SH-SY5Y (cell line): Measurements from ENCODE around the gene FYN.

Experiments used
- GATA2 ChIP-seq: IDR thresholded peaks from 2 replicates; pipeline ENCODE4 v1.6.1; 2011; ENCODE audit warnings: mild to moderate bottlenecking, low read depth, low read length
- GATA3 ChIP-seq: IDR thresholded peaks from 2 replicates; pipeline ENCODE4 v1.6.1; 2011; ENCODE audit warnings: low read depth, mild to moderate bottlenecking, low read length, moderate library complexity

DNA sequence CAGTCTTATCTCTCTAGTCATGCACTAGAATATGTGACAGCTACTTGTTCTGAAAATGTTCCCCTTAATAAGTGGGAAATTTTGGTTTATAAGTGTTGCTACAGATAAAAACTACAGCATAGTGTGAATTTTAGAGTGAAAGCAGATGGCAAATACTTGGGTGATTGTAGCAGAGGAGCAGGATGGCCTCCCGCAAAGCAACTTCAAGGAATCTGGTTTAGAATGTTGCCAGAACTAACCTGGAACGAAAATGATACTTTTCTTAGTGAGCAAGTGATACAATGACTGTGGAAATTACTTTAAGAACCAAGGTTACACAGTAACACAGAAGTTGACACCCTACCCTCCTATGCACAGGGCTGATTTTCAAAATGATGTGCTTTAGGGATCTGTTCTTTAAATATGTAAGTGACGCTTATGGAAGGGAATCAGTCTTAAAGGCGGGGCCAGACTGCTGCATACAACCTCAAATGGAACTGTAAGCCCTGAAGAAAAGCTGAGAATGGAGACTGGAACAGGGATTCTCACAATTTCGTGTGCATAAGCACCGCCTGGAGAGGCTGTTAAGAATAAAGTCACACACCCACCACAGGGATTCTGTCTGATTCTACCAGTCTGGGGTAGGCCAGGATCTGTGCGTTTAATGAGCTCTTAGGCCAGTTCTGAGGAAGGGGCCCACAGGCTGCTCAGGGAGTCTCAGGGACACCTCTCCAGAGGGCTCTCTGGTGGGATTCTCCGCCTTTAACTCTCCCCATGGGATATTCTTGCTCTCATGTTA lies 97.9 kb downstream of the FYN start:
- no peak for TF ChIP-seq GATA3
- no peak for TF ChIP-seq GATA2
